OCI-LY7 (cell line): ENCODE data around the gene USP38. TPM values are rescaled to one million over a fixed set of nuclear protein-coding genes. Genes with fewer than 3 reads are reported as not detected.
"Not testable (repeated sequence)": the region's sequence is repeated elsewhere in the genome, so short reads cannot be mapped to it uniquely, and the experiment has no call there.

Experiments used
- BruUV-seq: library from RNA; stranded (reverse); fragments of 400-500 nt; replicated peaks from 2 replicates; lab custom pipeline; 2021; lab: Mats Ljungman, UMichigan
- CTCF ChIA-PET: fragments of 300-600 bp; sonication (Branson Sonifier 250); formaldehyde crosslinking; loops from one replicate; lab custom pipeline; 2022; ENCODE audit warnings: antibody characterized with exemption; ENCODE audit not compliant: unreplicated experiment; lab: Charles Lee
- POLR2A ChIA-PET: fragments of 300-600 bp; sonication (Branson Sonifier 250); formaldehyde crosslinking; loops from one replicate; lab custom pipeline; 2022; ENCODE audit warnings: antibody characterized with exemption; lab: Charles Lee
- DNase-seq: peaks from one replicate; pipeline ENCODE4 v3.0.0-alpha.2; 2015; ENCODE audit warnings: low spot score
- H2AFZ ChIP-seq: fragments of 200-600 bp; sonication (generic), shearing (Covaris generic); 2 replicates; pipeline ENCODE4 v1.6.1; 2014; ENCODE audit warnings: mild to moderate bottlenecking, antibody characterized with exemption, low read length, moderate library complexity
- H3K27ac ChIP-seq: fragments of 200-600 bp; sonication (generic); 2 replicates; pipeline ENCODE4 v1.5.1; 2014; ENCODE audit warnings: mixed run types, low read depth, mild to moderate bottlenecking, moderate library complexity, low read length, inconsistent platforms; ENCODE audit not compliant: poor library complexity, severe bottlenecking
- H3K36me3 ChIP-seq: fragments of 200-600 bp; sonication (generic); 2 replicates; pipeline ENCODE4 v1.6.1; 2014; ENCODE audit warnings: mild to moderate bottlenecking, antibody characterized with exemption, low read length, moderate library complexity, mixed read lengths; ENCODE audit not compliant: insufficient read depth
- H3K4me1 ChIP-seq: fragments of 200-600 bp; sonication (generic); 2 replicates; pipeline ENCODE4 v1.5.1; 2014; ENCODE audit warnings: mild to moderate bottlenecking, low read length; ENCODE audit not compliant: insufficient read depth, poor library complexity, severe bottlenecking
- H3K4me2 ChIP-seq: fragments of 200-600 bp; sonication (generic); 2 replicates; pipeline ENCODE4 v1.6.1; 2014; ENCODE audit warnings: mild to moderate bottlenecking, low read length
- H3K4me3 ChIP-seq: fragments of 200-600 bp; sonication (generic); 2 replicates; pipeline ENCODE4 v1.5.1; 2014; ENCODE audit warnings: mild to moderate bottlenecking, low read depth, low read length; ENCODE audit not compliant: poor library complexity, severe bottlenecking
- H3K79me2 ChIP-seq: fragments of 200-600 bp; sonication (generic); 2 replicates; pipeline ENCODE4 v1.6.1; 2016; ENCODE audit warnings: low read depth, mild to moderate bottlenecking, low read length, moderate library complexity, mixed read lengths; ENCODE audit not compliant: insufficient read depth
- H3K9me2 ChIP-seq: fragments of 200-600 bp; sonication (generic); 2 replicates; pipeline ENCODE4 v1.6.1; 2016; ENCODE audit warnings: mild to moderate bottlenecking, low read length, mixed read lengths; ENCODE audit not compliant: insufficient read depth
- H3K9me3 ChIP-seq: fragments of 200-600 bp; sonication (generic); 2 replicates; pipeline ENCODE4 v1.6.1; 2014; ENCODE audit warnings: mild to moderate bottlenecking, mixed run types, low read length, mixed read lengths
- H4K20me1 ChIP-seq: fragments of 200-600 bp; sonication (generic); 2 replicates; pipeline ENCODE4 v1.6.1; 2014; ENCODE audit warnings: mild to moderate bottlenecking, antibody characterized with exemption, low read length, moderate library complexity, mixed read lengths; ENCODE audit not compliant: insufficient read depth
- EZH2phosphoT487 ChIP-seq: fragments of 200-600 bp; sonication (generic); IDR thresholded peaks from 2 replicates; pipeline ENCODE4 v1.6.1; 2018; ENCODE audit warnings: low read depth, borderline replicate concordance, mild to moderate bottlenecking, mixed run types, antibody characterized with exemption, low read length, moderate library complexity, mixed read lengths
- intact Hi-C: fragments of 100-400 bp; cut with micrococcal nuclease; formaldehyde crosslinking; loops from one replicate; pipeline ENCODE4 v1.10.0; 2022; ENCODE audit not compliant: unreplicated experiment
- total RNA-seq, 2 experiments: library from RNA; depleted of rRNA in 1 of 2; stranded (reverse); fragments of >200 nt in 1 of 2; shearing (Covaris generic) in 1 of 2; gene quantifications; 2 replicates each; pipeline ENCODE4 v1.2.3, GENCODE V29; 2014 to 2022
- TF ChIP-seq, protein P1 (sequence below): fragments of 200-600 bp; sonication (generic); conservative IDR thresholded peaks from 2 replicates; pipeline ENCODE4 v1.5.1; 2014; ENCODE audit warnings: mild to moderate bottlenecking, antibody characterized with exemption, low read length, moderate library complexity, mixed read lengths

The USP38 gene
- total RNA-seq, 2 experiments from 2014 or later: 23.6 to 25.7 TPM

DNA sequence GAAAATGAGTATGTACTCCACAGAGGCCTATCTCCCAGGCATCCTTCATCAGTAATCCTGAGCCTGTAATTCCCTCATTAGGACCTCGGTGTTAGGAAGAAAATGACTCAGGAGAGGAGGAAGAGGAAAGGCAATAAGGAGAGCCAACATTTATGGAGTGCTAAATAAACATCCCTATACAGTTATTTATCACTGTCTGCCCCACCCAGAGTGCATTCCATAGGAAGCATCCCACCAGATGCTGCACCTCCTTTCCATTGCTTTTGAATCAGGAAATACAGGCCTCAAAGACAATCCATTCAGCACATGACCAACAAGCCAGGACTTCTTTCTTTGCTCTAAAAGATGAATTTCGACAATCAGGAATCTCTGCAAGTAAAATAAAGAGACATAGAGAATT is 47.6 kb downstream of the USP38 start:
- Histone ChIP-seq H3K4me1 (no peaks in the 10 kb centered on the region), H4K20me1 (no peaks in the 10 kb centered on the region), H2AFZ (no peak overlapping the region), H3K27ac (no peak overlapping the region), H3K9me3 (no peaks in the 10 kb centered on the region), H3K9me2 (no peaks in the 10 kb centered on the region), H3K4me3 (no peak overlapping the region), H3K79me2 (no peaks in the 10 kb centered on the region), H3K4me2 (no peak overlapping the region), H3K36me3 (no peaks in the 10 kb centered on the region)
- TF ChIP-seq, protein P1, sequence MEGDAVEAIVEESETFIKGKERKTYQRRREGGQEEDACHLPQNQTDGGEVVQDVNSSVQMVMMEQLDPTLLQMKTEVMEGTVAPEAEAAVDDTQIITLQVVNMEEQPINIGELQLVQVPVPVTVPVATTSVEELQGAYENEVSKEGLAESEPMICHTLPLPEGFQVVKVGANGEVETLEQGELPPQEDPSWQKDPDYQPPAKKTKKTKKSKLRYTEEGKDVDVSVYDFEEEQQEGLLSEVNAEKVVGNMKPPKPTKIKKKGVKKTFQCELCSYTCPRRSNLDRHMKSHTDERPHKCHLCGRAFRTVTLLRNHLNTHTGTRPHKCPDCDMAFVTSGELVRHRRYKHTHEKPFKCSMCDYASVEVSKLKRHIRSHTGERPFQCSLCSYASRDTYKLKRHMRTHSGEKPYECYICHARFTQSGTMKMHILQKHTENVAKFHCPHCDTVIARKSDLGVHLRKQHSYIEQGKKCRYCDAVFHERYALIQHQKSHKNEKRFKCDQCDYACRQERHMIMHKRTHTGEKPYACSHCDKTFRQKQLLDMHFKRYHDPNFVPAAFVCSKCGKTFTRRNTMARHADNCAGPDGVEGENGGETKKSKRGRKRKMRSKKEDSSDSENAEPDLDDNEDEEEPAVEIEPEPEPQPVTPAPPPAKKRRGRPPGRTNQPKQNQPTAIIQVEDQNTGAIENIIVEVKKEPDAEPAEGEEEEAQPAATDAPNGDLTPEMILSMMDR: no peak
- TF ChIP-seq EZH2phosphoT487: no peak
- ChIA-PET POLR2A (interaction anchor here (0.7 to 1.3 kb wide), 3 partner anchors 10 to 121 kb away, joined by 3 to 4 read pairs (median 4); no protein-coding TSS in a partner anchor), CTCF (no interaction called here)
- no peak for DNase-seq
- intact Hi-C loops: no loop called here
- BruUV-seq: no TSS peak

DNA sequence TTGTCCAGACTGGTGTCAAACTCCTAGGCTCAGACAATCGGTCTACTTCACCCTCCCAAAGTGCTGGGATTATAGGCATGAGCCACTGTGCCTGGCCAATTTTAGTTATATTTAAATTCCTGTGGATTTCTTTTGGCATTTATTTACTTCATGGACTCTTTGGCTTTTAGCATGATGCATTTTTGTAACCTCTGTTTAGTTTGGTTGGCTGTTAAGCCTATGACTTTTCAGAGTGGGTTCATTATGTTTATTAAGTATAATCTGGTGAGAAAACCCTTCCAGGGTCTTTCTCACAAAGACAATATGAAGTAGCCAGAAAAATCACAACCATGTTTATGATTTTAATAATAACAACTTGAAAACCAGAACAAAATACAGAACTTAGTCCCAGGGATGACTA is 49.4 kb downstream of the USP38 start:
- TF ChIP-seq, protein P1: no peak
- no peak for TF ChIP-seq EZH2phosphoT487
- no peaks in the 10 kb centered on the region for H4K20me1 ChIP-seq
- H3K4me1 ChIP-seq: no peaks in the 10 kb centered on the region
- H3K9me3 ChIP-seq: no peaks in the 10 kb centered on the region
- intact Hi-C loops: no loop called here
- H3K4me2 ChIP-seq: no peak overlapping the region
- no peak for DNase-seq
- BruUV-seq: no TSS peak
- no peak overlapping the region for H3K27ac ChIP-seq
- POLR2A ChIA-PET: no interaction called here
- H3K79me2 ChIP-seq: no peaks in the 10 kb centered on the region
- no peaks in the 10 kb centered on the region for H3K36me3 ChIP-seq
- CTCF ChIA-PET: no interaction called here
- H3K9me2 ChIP-seq: no peaks in the 10 kb centered on the region
- H3K4me3 ChIP-seq: no peak overlapping the region
- no peak overlapping the region for H2AFZ ChIP-seq

DNA sequence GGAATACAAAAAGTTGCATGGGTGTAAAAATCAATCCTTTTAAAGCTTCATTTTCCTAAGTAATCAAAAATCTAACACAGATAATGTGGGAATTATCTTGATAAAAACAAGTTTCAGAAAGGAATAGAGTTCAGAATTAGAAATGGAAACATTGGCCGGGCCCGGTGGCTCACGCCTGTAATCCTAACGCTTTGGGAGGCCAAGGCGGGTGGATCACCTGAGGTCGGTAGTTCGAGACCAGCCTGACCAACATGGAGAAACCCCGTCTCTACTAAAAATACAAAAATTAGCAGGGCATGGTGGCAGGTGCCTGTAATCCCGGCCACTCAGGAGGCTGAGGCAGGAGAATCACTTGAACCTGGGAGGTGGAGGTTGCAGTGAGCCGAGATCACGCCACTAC is 52.5 kb downstream of the USP38 start:
- H3K4me2 ChIP-seq, H4K20me1 ChIP-seq, H3K36me3 ChIP-seq, POLR2A ChIA-PET, H3K27ac ChIP-seq, H3K4me1 ChIP-seq, BruUV-seq, H3K79me2 ChIP-seq, H3K9me2 ChIP-seq, H2AFZ ChIP-seq, intact Hi-C loops, H3K4me3 ChIP-seq, H3K9me3 ChIP-seq, DNase-seq, CTCF ChIA-PET: not testable (repeated sequence)
